PC-3 (cell line): ENCODE data around the gene PRMT1. TPM values are rescaled to one million over a fixed set of nuclear protein-coding genes. Genes with fewer than 3 reads are reported as not detected.

ENCODE experiments used
- ATAC-seq: fragments of 200-7000 bp; cut with Tn5 transposase; 2 replicates; pipeline ENCODE4 v1.9.1; 2020; ENCODE audit warnings: mild to moderate bottlenecking, moderate library complexity
- BruUV-seq: library from RNA; stranded (reverse); fragments of 400-500 nt; replicated peaks from 2 replicates; lab custom pipeline; 2021; lab: Mats Ljungman, UMichigan
- CTCF ChIA-PET: fragments of 300-600 bp; sonication (Branson Sonifier 250); formaldehyde crosslinking; loops from one replicate; lab custom pipeline; 2022; ENCODE audit warnings: antibody characterized with exemption; lab: Charles Lee
- POLR2A ChIA-PET: fragments of 300-600 bp; sonication (Branson Sonifier 250); formaldehyde crosslinking; loops from one replicate; lab custom pipeline; 2022; ENCODE audit warnings: antibody characterized with exemption; ENCODE audit not compliant: unreplicated experiment; lab: Charles Lee
- DNase-seq: peaks from one replicate; pipeline ENCODE4 v3.0.0-alpha.2; 2015
- H2AFZ ChIP-seq: fragments of 300-600 bp; sonication (generic); 2 replicates; pipeline ENCODE4 v1.6.0; 2016; ENCODE audit warnings: antibody characterized with exemption, low read length
- H3F3A ChIP-seq: fragments of 300-600 bp; sonication (generic); one replicate; pipeline ENCODE4 v1.6.0; 2017; ENCODE audit warnings: antibody characterized with exemption, low read length, control low read depth, mild to moderate bottlenecking; ENCODE audit not compliant: unreplicated experiment
- H3K27ac ChIP-seq: fragments of 300-600 bp; sonication (generic); 2 replicates; pipeline ENCODE4 v1.5.1; 2016; ENCODE audit warnings: mild to moderate bottlenecking, low read length
- H3K27me3 ChIP-seq: fragments of 300-600 bp; sonication (generic); 2 replicates; pipeline ENCODE4 v1.6.1; 2016; ENCODE audit warnings: low read length, mixed read lengths
- H3K36me3 ChIP-seq: fragments of 300-600 bp; sonication (generic); 2 replicates; pipeline ENCODE4 v1.6.1; 2016; ENCODE audit warnings: low read depth, mixed run types, low read length, mixed read lengths
- H3K4me1 ChIP-seq: fragments of 300-600 bp; sonication (generic); 2 replicates; pipeline ENCODE4 v1.5.1; 2016; ENCODE audit warnings: low read length; ENCODE audit not compliant: insufficient read depth
- H3K4me2 ChIP-seq: fragments of 300-600 bp; sonication (generic); 2 replicates; pipeline ENCODE4 v1.6.0; 2016; ENCODE audit warnings: low read length
- H3K4me3 ChIP-seq: fragments of 300-600 bp; sonication (generic); 2 replicates; pipeline ENCODE4 v1.5.1; 2016; ENCODE audit warnings: mild to moderate bottlenecking, low read length, mixed read lengths
- H3K79me2 ChIP-seq: fragments of 300-600 bp; sonication (generic); 2 replicates; pipeline ENCODE4 v1.6.1; 2017; ENCODE audit warnings: low read length, mixed read lengths
- H3K9ac ChIP-seq: fragments of 300-600 bp; sonication (generic); 2 replicates; pipeline ENCODE4 v1.6.0; 2016; ENCODE audit warnings: mild to moderate bottlenecking, low read length
- H3K9me2 ChIP-seq: fragments of 300-600 bp; sonication (generic); replicated peaks from 2 replicates; pipeline ENCODE4 v1.6.1; 2016; ENCODE audit warnings: mixed run types, low read length, mixed read lengths
- H3K9me3 ChIP-seq: fragments of 300-600 bp; sonication (generic); 2 replicates; pipeline ENCODE4 v1.6.1; 2016; ENCODE audit warnings: low read length, mixed read lengths
- H4K20me1 ChIP-seq: fragments of 300-600 bp; sonication (generic); 2 replicates; pipeline ENCODE4 v1.6.1; 2016; ENCODE audit warnings: low read length, mixed read lengths
- EZH2 ChIP-seq: fragments of 300-600 bp; sonication (generic); IDR thresholded peaks from one replicate; pipeline ENCODE4 v1.6.1; 2017; ENCODE audit warnings: antibody characterized with exemption, mild to moderate bottlenecking, low read length; ENCODE audit not compliant: unreplicated experiment
- EZH2phosphoT487 ChIP-seq: fragments of 300-600 bp; sonication (generic); IDR thresholded peaks from 2 replicates; pipeline ENCODE4 v1.6.1; 2018; ENCODE audit warnings: mild to moderate bottlenecking, antibody characterized with exemption, low read length, borderline replicate concordance
- intact Hi-C: fragments of 100-400 bp; cut with micrococcal nuclease; formaldehyde crosslinking; loops from 2 replicates; pipeline ENCODE4 v1.9.0; 2023
- total RNA-seq: library from RNA; depleted of rRNA; stranded (reverse); fragments of >200 nt; gene quantifications from 2 replicates; pipeline ENCODE4 v1.2.3, GENCODE V29; 2014
- TF ChIP-seq, protein P1 (sequence below): fragments of 300-600 bp; sonication (generic); conservative IDR thresholded peaks from 2 replicates; pipeline ENCODE4 v1.5.1; 2017; ENCODE audit warnings: antibody characterized with exemption, low read depth, mild to moderate bottlenecking, low read length

Gene PRMT1
- total RNA-seq, 1 experiment from 2014 or later: 625 TPM

DNA sequence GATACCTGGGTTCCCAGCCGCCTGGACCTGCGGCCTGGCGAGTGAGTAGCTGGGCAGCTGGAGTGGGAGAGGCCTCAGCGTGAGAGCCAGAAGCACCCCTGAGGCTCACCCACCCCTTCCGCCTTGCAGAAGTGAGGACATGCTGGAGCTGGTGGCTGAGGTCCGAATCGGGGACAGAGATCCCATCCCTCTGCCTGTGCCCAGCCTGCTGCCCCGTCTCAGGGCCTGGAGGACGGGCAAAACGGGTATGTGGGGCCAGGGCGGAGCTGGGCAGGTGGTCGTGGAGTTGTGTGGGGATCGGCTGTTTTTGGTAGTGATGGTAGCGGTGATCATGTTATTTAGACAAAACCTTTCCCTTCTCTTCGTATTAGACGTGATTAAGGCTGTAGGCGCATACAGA lies 30.5 kb upstream of the PRMT1 start:
- Histone ChIP-seq H3K79me2 (peaks cover 78% of the 10 kb centered on the region), H3K4me1 (peaks cover 20% of the 10 kb centered on the region), H3K9me3 (no peaks in the 10 kb centered on the region), H3F3A (no peaks in the 10 kb centered on the region), H3K27ac (no peak overlapping the region), H3K27me3 (no peaks in the 10 kb centered on the region), H2AFZ (no peak overlapping the region), H3K4me2 (no peak overlapping the region), H3K36me3 (peaks cover 24% of the 10 kb centered on the region; the same call in 1 of the 2 replicates), H3K4me3 (no peak overlapping the region), H4K20me1 (no peaks in the 10 kb centered on the region), H3K9ac (no peak overlapping the region), H3K9me2 (no peaks in the 10 kb centered on the region)
- no TSS peak for BruUV-seq
- ATAC-seq: no peak
- TF ChIP-seq, protein P1, sequence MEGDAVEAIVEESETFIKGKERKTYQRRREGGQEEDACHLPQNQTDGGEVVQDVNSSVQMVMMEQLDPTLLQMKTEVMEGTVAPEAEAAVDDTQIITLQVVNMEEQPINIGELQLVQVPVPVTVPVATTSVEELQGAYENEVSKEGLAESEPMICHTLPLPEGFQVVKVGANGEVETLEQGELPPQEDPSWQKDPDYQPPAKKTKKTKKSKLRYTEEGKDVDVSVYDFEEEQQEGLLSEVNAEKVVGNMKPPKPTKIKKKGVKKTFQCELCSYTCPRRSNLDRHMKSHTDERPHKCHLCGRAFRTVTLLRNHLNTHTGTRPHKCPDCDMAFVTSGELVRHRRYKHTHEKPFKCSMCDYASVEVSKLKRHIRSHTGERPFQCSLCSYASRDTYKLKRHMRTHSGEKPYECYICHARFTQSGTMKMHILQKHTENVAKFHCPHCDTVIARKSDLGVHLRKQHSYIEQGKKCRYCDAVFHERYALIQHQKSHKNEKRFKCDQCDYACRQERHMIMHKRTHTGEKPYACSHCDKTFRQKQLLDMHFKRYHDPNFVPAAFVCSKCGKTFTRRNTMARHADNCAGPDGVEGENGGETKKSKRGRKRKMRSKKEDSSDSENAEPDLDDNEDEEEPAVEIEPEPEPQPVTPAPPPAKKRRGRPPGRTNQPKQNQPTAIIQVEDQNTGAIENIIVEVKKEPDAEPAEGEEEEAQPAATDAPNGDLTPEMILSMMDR: no peak
- TF ChIP-seq EZH2 (no peak), EZH2phosphoT487 (no peak)
- no peak for DNase-seq
- ChIA-PET CTCF (no interaction called here), POLR2A (no interaction called here)
- intact Hi-C loops: no loop called here

DNA sequence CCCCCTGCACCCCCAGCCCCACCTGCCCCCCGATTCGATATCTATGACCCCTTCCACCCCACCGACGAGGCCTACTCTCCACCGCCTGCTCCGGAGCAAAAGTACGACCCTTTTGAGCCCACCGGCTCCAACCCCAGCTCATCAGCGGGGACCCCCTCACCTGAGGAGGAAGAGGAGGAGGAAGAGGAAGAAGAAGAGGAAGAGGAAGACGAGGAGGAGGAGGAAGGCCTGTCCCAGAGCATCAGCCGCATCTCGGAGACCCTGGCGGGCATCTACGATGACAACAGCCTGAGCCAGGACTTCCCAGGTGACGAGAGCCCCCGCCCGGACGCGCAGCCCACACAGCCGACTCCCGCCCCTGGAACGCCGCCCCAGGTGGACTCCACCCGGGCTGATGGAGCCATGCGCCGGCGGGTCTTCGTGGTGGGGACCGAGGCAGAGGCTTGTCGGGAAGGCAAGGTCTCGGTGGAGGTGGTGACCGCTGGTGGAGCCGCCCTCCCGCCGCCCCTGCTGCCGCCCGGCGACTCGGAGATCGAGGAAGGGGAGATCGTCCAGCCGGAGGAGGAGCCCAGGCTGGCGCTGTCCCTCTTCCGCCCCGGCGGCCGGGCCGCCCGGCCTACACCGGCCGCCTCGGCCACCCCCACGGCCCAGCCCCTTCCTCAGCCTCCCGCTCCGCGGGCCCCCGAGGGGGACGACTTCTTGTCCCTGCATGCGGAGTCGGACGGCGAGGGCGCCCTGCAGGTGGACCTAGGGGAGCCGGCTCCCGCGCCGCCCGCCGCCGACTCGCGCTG lies 25.8 kb upstream of the PRMT1 start:
- 0 out of 2 replicates have a peak, but pooled peaks cover 3% of the 10 kb centered on the region for H4K20me1 ChIP-seq
- ChIA-PET CTCF (no interaction called here), POLR2A (no interaction called here)
- H3K4me2 ChIP-seq: no peak overlapping the region
- no peaks in the 10 kb centered on the region for H3F3A ChIP-seq
- H3K4me3 ChIP-seq: no peak overlapping the region
- H3K9me3 ChIP-seq: no peaks in the 10 kb centered on the region
- peaks cover 46% of the 10 kb centered on the region for H3K36me3 ChIP-seq
- H3K9ac ChIP-seq: no peak overlapping the region
- intact Hi-C loops: no loop called here
- H2AFZ ChIP-seq: no peak overlapping the region
- no peaks in the 10 kb centered on the region for H3K9me2 ChIP-seq
- H3K27ac ChIP-seq: no peak overlapping the region
- H3K27me3 ChIP-seq: no peaks in the 10 kb centered on the region
- H3K79me2 ChIP-seq: peaks cover 37% of the 10 kb centered on the region
- DNase-seq (no peak), ATAC-seq (no peak)
- no peak for TF ChIP-seq EZH2
- no peak for TF ChIP-seq EZH2phosphoT487
- TF ChIP-seq, protein P1: no peak
- no TSS peak for BruUV-seq
- H3K4me1 ChIP-seq: no peaks in the 10 kb centered on the region

DNA sequence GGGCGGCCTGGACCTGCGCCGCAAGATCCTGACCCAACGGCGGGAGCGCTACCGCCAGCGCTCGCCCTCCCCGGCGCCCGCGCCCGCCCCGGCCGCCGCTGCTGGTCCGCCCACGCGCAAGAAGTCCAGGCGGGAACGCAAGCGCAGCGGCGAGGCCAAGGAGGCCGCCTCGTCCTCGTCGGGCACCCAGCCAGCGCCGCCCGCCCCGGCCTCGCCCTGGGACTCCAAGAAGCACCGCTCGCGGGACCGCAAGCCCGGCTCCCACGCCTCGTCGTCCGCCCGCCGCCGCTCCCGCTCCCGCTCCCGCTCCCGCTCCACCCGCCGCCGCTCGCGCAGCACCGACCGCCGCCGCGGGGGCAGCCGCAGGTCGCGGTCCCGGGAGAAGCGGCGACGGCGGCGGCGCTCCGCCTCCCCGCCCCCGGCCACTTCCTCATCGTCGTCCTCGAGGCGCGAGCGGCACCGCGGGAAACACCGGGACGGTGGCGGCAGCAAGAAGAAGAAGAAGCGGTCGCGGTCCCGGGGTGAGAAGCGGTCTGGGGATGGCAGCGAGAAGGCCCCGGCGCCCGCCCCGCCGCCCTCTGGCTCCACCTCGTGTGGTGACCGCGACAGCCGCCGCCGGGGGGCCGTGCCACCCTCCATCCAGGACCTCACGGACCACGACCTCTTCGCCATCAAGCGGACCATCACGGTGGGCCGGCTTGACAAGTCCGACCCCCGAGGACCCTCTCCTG lies 25.1 kb upstream of the PRMT1 start:
- H3K9ac ChIP-seq: no peak overlapping the region
- POLR2A ChIA-PET: no interaction called here
- 0 out of 2 replicates have a peak, but pooled peaks cover 3% of the 10 kb centered on the region for H4K20me1 ChIP-seq
- CTCF ChIA-PET: no interaction called here
- no peaks in the 10 kb centered on the region for H3K27me3 ChIP-seq
- intact Hi-C loops: no loop called here
- no peak overlapping the region for H2AFZ ChIP-seq
- no peaks in the 10 kb centered on the region for H3K9me3 ChIP-seq
- H3K4me1 ChIP-seq: no peaks in the 10 kb centered on the region
- no peak overlapping the region for H3K4me3 ChIP-seq
- ATAC-seq (no peak), DNase-seq (no peak)
- H3K36me3 ChIP-seq: peaks cover 50% of the 10 kb centered on the region
- H3K79me2 ChIP-seq: peaks cover 29% of the 10 kb centered on the region
- no TSS peak for BruUV-seq
- H3F3A ChIP-seq: no peaks in the 10 kb centered on the region
- no peak overlapping the region for H3K4me2 ChIP-seq
- no peak for TF ChIP-seq EZH2phosphoT487
- TF ChIP-seq, protein P1: no peak
- TF ChIP-seq EZH2: no peak
- H3K9me2 ChIP-seq: no peaks in the 10 kb centered on the region
- no peak overlapping the region for H3K27ac ChIP-seq
